Measurements from ENCODE around the gene VSTM1. TPM values are rescaled to one million over a fixed set of nuclear protein-coding genes. Genes with fewer than 3 reads are reported as not detected.

Gene VSTM1
- total RNA-seq = not detected in 2 replicates

DNA sequence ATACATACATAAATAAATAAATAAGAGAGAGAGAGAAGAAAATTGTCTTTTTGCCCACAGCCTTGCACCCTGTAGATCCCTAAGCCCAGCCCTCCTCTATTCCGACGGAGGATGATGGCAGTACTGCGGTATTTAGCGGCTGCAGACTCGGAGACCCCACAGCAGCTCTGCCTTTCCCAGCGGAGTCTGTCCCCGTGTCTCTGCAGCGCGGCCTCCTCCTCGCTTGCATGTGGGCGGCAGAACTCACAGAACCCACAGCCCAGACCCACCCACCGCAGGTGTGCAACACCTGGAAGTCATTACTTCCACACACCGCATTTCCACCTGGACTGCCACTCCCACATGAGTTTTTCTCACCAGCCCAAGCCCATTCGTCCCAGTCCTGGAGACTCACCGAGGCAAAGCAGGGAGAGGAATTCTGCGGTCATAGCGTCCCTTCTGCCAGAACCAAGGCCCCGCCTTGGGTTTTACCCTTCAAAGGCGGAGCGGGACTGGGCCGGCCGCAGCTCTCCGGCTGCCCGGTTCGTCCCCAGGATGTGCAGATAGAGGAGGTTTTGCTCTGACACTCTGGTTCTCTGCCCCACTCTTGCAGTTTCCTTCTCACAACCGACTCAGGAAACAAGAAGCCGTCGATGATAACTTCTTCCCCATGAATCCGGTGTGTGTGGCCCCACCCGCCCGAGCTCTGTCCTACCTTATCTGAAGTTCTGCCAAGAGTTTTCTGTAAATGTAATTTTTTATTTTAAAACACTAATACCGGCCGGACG is at the start of gene VSTM1:
Gene VSTM1 (minus strand): TSS at position 548 of the 767 bp plus-strand sequence. CDS start 120 bp downstream, at position 428.

DNA sequence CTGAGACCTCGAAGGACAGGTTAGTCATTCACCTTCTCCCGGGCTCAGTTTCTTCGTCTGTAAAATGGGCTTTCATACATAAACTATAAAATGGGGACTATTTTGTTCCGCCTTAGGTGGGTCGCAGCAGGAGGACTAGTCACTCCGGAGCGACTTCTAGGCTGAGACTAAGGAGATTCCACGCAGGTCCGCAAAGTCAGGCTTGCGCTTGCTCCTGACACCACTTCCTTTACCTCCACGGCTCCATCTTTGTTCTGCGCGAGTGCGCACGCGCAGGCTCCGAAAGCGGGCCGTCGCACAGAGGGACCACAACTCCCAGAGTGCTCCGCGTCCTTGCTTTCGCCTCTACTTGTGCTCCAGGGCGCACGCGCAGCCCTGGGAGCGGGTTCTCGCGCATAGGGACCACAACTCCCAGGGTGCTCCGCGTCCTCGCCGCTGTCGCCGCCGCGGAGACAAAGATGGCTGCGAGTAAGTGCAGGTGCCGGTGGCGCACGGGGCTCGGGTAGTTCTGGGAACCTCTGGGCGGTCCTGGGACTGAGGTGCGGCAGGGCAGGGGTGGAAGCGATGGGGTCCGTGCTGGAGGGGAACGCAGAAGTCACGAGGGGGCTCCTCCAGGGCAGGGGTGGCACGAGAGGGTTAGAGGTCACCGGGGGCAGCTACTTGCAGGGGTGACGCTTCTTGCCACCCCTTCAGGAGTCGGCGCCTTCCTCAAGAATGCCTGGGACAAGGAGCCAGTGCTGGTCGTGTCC is 38.9 kb upstream of the VSTM1 start, which contains the start of gene NDUFA3:
Gene NDUFA3 (plus strand): TSS at position 435 of the 749 bp plus-strand sequence. CDS start 24 bp downstream, at position 459.

GRCh38 chr19:54100561-54100960 is 36.9 kb upstream of the VSTM1 start, which contains the start of gene OSCAR:
TSS of gene OSCAR (minus strand) at chr19:54100803. CDS start at chr19:54100792, 11 bp downstream.

DNA sequence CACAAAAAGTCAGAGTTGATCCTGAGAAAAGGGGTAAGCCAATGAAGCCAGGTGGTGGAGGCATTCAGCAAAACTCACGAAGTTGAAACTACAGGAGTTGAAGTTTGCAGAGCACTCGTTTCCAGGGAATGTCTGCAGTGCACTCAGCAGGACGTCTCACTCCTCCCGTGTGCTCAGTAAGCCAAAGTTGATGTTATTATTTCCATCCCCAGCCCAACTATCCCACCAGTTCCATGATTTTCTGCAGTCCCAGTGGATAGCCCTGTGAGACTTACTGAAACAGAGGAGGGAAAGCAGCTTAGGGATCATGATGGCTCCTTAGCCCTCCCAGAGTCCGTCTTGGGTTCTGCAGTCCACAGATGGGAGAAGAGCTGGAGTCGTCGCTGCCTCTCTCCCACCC is 17.3 kb upstream of the VSTM1 start, which contains the start of gene TARM1:
Gene TARM1 (minus strand): TSS at position 334 of the 400 bp plus-strand sequence. CDS start 25 bp downstream, at position 309.

GRCh38 chr19:53991224-53992113 is 72.2 kb downstream of the VSTM1 start, which contains the start of gene CACNG6:
TSS of gene CACNG6 (plus strand) at chr19:53991637. CDS start at chr19:53992878, 1,241 bp downstream.

Other genes with a start within 250 kb of the VSTM1 start
- 0.77 TPM in 1 of 2 replicates, not detected in the other for gene NLRP12, start 239.6 kb downstream of the VSTM1 start, total RNA-seq
- 40.5 and 133 TPM in 2 replicates for gene MYADM, start 196.0 kb downstream of the VSTM1 start, total RNA-seq
- gene PRKCG, start 181.7 kb downstream of the VSTM1 start, total RNA-seq = not detected in 2 replicates
- 3.7 and 8.2 TPM in 2 replicates for gene CACNG7, start 154.6 kb downstream of the VSTM1 start, total RNA-seq
- gene CACNG8, start 101.0 kb downstream of the VSTM1 start, total RNA-seq = 0.60 and 1.6 TPM in 2 replicates
- gene CACNG6, start 72.3 kb downstream of the VSTM1 start, total RNA-seq = 0.09 and 0.23 TPM in 2 replicates
- not detected in 2 replicates for gene TARM1, start 17.5 kb upstream of the VSTM1 start, total RNA-seq
- 0.35 and 2.3 TPM in 2 replicates for gene OSCAR, start 36.9 kb upstream of the VSTM1 start, total RNA-seq
- gene NDUFA3, start 39.0 kb upstream of the VSTM1 start, total RNA-seq = 15.9 and 35.4 TPM in 2 replicates
- gene TFPT, start 51.8 kb upstream of the VSTM1 start, total RNA-seq = 14.1 and 20.3 TPM in 2 replicates
- gene PRPF31, start 51.9 kb upstream of the VSTM1 start, total RNA-seq = 43.7 and 43.9 TPM in 2 replicates
- 10.7 and 18.0 TPM in 2 replicates for gene CNOT3, start 73.9 kb upstream of the VSTM1 start, total RNA-seq
- 6.3 and 7.8 TPM in 2 replicates for gene LENG1, start 95.8 kb upstream of the VSTM1 start, total RNA-seq
- 0.47 and 1.3 TPM in 2 replicates for gene TMC4, start 109.3 kb upstream of the VSTM1 start, total RNA-seq
- 64.2 and 66.3 TPM in 2 replicates for gene MBOAT7, start 125.7 kb upstream of the VSTM1 start, total RNA-seq
- gene TSEN34, start 127.4 kb upstream of the VSTM1 start, total RNA-seq = 114 and 119 TPM in 2 replicates
- 2,453 and 3,108 TPM in 2 replicates for gene RPS9, start 137.0 kb upstream of the VSTM1 start, total RNA-seq
- not detected in 2 replicates for gene LILRB3, start 159.1 kb upstream of the VSTM1 start, total RNA-seq
- not detected in 2 replicates for gene LILRA6, start 178.9 kb upstream of the VSTM1 start, total RNA-seq
- not detected in 2 replicates for gene LILRB5, start 193.4 kb upstream of the VSTM1 start, total RNA-seq
- gene LILRB2, start 217.2 kb upstream of the VSTM1 start, total RNA-seq = not detected in 2 replicates
- gene LILRA5, start 249.3 kb upstream of the VSTM1 start, total RNA-seq = not detected in 2 replicates

Measured in pericardium fibroblast (primary cell).